Glomerular endothelial cell (primary cell): ENCODE measurements around the gene RBL2. TPM values are rescaled to one million over a fixed set of nuclear protein-coding genes. Genes with fewer than 3 reads are reported as not detected.
A peak's percentile ranks its signal among the peaks of the same experiment; 100 is the strongest.
"Not testable (repeated sequence)": the region's sequence is repeated elsewhere in the genome, so short reads cannot be mapped to it uniquely, and the experiment has no call there.

Source experiments
- DNase-seq: peaks from one replicate; pipeline ENCODE4 v3.0.0-alpha.2; 2011; ENCODE audit warnings: low read depth, low spot score; ENCODE audit errors: extremely low read depth
- total RNA-seq: library from RNA; depleted of rRNA; stranded (reverse); fragments of >200 nt; gene quantifications from 2 replicates; pipeline ENCODE4 v1.2.3, GENCODE V29; 2015

RBL2 gene, protein sequence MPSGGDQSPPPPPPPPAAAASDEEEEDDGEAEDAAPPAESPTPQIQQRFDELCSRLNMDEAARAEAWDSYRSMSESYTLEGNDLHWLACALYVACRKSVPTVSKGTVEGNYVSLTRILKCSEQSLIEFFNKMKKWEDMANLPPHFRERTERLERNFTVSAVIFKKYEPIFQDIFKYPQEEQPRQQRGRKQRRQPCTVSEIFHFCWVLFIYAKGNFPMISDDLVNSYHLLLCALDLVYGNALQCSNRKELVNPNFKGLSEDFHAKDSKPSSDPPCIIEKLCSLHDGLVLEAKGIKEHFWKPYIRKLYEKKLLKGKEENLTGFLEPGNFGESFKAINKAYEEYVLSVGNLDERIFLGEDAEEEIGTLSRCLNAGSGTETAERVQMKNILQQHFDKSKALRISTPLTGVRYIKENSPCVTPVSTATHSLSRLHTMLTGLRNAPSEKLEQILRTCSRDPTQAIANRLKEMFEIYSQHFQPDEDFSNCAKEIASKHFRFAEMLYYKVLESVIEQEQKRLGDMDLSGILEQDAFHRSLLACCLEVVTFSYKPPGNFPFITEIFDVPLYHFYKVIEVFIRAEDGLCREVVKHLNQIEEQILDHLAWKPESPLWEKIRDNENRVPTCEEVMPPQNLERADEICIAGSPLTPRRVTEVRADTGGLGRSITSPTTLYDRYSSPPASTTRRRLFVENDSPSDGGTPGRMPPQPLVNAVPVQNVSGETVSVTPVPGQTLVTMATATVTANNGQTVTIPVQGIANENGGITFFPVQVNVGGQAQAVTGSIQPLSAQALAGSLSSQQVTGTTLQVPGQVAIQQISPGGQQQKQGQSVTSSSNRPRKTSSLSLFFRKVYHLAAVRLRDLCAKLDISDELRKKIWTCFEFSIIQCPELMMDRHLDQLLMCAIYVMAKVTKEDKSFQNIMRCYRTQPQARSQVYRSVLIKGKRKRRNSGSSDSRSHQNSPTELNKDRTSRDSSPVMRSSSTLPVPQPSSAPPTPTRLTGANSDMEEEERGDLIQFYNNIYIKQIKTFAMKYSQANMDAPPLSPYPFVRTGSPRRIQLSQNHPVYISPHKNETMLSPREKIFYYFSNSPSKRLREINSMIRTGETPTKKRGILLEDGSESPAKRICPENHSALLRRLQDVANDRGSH
- total RNA-seq: 35.8 and 40.6 TPM in 2 replicates

DNA sequence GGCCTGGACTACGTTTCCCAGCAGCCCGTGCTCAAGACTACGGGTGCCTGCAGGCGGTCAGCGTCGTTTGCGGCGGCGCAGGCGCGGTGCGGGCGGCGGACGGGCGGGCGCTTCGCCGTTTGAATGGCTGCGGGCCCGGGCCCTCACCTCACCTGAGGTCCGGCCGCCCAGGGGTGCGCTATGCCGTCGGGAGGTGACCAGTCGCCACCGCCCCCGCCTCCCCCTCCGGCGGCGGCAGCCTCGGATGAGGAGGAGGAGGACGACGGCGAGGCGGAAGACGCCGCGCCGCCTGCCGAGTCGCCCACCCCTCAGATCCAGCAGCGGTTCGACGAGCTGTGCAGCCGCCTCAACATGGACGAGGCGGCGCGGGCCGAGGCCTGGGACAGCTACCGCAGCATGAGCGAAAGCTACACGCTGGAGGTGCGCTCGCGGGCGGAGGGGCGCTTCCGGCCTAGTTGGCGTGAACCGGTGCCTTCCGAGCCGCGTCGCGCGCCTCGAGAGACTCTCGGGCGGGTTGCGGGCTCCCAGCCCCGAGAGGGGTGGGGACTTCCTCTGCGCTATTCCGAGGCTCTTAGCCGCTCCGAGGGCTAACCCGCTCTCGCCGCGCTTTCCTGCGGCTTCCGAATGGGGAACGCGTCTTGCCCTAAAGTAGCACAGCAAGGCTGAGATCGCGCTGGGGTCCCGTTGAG, at the start of gene RBL2:
TSS of gene RBL2 (plus strand) at position 95 of the 689 bp plus-strand sequence. CDS start at position 181, 86 bp downstream.
- DNase-seq: peak; percentile 16

DNA sequence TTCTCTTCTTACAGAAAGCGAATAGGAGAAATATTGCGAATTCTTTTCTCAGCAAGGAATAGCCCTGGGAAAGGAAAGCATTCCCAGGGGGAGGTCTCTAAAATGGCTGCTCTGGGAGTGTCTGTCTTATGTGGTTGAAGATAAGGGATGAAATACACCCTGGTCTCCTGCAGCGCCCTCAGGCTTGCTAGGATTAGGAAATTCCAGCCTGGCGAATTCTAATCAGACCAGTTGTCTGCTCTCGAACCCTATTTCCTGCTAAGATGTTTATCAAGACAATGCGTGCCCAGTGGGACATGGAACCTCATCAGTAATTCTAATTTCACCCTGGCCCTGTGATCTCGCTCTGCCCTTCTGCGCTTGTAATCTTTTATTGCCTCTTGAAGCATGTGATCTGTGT, 49.7 kb upstream of the RBL2 start:
- DNase-seq: not testable (repeated sequence)

DNA sequence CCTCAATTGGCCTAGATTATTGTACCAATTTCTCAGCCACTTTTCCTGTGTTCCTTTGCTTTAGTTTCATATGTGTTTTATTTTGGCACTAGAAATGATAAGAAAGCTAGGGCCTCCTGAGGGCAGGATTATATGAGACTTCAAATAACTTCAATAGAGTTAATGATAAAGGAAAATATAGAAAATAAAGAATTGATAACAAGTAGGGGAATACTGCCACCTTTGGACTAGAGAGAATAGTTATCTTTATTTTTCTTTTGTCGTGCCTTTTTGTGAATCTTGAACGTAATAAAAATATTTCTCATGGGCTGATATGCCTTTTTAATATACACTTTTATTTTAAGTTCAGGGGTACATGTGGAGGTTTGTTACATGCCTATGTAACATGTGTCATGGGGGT, 29.3 kb upstream of the RBL2 start:
- DNase-seq: no peak

DNA sequence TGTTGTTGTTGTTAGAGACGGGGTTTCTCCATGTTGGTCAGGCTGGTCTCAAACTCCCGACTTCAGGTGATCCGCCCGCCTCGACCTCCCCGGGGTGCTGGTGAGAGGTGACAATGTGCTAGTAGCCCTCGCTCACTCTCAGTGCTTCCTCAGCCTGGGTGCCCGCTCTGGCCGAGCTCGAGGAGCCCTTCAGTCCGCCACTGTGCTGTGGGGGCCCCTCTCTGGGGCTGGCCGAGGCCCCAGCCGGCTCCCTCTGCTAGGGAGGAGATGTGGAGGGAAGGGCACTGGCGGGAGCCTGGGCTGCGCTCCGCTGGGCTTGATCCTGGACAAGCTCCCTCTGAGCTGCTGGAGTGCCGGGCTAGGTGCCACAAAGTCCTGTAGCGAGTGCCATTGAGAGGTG, 21.7 kb upstream of the RBL2 start:
- no peak for DNase-seq

DNA sequence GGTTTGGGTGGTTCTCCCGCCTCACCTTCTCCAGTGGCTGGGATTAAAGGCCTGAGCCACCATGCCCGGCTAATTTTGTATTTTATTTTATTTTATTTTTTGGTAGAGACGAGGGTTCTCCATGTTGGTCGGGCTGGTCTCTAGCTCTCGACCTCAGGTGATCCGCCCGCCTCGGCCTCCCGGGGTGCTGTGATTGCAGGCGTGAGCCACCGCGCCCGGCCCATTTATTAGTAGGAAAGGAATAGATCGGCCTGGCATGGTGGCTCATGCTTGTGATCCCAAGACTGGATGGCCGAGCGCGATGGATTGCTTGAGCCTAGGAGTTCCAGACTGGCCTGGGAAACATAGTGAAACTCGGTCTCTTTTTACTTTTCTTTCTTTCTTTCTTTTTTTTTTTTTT, 20.4 kb upstream of the RBL2 start:
- no peak for DNase-seq

DNA sequence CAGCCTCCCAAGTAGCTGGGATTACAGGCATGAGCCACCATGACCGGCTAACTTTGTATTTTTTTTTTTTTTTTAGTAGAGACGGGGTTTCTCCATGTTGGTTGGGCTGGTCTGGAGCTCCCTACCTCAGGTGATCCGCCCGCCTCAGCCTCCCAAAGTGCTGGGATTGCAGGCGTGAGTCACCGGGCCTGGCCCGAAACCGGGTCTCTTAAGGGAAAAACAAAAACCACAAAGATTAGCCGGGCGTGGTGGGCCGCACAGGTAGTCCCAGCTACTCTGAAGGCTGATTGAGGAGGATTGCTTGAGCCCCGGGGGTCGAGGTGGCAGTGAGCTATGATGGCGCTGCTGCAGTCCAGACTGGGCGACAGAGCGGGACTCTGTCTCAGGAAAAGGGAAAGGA, 19.9 kb upstream of the RBL2 start:
- no peak for DNase-seq

DNA sequence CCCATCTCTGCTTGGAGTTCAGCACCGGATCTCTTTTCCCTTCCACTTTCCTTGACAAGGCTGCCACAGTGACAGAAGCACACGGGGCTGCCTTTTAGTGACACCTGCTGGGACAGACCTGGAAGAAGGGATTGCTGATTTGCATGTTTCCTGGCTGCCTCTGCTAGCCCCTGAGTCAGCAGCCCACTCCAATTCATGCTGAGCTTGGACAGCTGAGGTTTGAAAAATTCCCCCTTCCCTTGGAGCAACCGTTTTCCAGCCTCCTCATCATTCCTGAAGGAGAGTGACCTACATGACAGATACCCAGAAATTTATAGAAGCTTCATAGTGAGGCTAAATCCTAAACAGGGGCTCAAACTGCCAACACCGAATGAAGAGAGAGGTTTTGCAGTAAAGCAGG, 18.8 kb upstream of the RBL2 start:
- DNase-seq: no peak

DNA sequence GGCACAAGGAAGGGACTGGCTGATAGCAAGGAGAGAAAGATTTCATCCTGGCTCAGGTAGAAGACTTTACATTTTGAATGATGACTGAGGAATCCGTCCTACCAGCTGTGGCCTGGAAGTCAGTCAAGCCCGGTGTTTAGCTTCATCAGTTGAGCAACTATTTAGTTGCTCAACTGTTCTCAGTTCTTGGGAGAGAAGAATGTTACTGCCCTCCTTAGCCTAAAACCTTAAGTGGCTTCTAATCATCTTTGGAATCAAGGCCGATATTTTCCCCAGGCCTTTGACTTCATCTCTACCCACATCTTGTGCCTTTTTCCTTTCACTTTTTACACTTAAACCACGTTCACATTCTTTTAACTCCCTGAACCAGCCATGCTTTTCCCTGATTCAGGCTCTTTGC, 17.3 kb upstream of the RBL2 start:
- no peak for DNase-seq

DNA sequence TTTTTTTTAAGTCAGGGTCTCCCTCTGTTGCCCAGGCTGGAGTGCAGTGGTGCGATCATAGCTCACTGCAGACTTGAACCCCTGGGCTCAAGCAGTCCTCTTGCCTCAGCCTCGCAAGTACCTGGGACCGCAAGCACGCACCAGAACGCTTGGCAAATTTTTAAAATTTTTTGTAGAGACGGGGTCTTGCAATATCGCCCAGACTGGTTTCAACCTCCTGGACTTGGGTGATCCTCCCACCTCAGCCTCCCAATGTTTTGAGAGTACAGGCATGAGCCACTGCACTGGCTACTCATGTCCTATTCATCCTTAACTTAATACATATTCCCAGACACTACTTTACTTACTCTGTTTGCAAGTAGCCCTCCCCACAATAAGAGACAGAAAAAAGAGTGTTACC, 16.3 kb upstream of the RBL2 start:
- DNase-seq: no peak

DNA sequence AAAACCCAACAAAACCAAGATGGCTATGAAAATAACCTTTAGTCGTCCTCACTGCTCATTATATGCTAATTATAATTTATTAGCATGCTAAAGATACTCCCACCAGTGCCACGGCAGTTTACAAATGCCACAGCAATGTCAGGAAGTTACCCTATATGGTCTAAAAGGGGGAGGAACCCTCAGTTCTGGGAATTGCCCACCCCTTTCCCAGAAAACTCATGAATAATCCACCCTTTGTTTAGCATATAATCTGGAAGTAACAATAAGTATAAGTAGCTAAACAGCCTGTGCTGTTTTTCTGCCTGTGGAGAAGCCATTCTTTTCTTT, 14.9 kb upstream of the RBL2 start:
- not testable (repeated sequence) for DNase-seq

DNA sequence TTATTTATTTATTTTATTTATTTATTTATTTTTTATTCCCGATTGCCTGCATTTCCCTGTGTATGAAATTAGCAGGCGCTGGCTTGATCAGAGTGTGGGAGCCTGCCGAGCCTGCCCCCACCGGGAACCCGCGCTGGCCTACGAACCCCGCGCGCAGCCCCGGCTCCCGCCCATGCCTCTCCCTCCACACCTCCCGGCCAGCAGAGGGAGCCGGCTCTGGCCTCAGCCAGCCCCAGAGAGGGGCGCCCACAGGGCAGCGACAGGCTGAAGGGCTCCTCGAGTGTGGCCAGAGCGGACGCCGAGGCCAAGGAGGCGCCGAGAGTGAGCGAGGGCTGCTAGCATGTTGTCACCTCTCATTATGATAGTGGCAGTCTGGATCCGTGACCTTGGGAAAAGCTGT, 13.0 kb upstream of the RBL2 start:
- DNase-seq: no peak

DNA sequence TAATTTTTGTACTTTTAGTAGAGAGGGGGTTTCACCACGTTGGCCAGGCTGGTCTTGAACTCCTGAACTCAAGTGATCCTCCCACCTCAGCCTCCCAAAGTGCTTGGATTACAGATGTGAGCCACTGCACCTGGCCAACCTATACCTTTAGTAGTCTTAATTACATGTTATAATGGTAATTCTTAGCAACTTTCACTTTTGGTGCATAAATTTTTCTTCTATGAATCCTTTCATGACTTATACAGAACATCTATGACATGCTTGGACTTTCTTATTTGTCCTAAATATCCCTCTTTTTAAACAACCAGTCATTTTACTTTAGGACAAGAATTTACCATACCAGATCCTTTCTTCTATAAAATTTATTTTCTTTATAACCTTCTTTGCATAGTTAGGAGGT, 10.3 kb upstream of the RBL2 start:
- DNase-seq: not testable (repeated sequence)

DNA sequence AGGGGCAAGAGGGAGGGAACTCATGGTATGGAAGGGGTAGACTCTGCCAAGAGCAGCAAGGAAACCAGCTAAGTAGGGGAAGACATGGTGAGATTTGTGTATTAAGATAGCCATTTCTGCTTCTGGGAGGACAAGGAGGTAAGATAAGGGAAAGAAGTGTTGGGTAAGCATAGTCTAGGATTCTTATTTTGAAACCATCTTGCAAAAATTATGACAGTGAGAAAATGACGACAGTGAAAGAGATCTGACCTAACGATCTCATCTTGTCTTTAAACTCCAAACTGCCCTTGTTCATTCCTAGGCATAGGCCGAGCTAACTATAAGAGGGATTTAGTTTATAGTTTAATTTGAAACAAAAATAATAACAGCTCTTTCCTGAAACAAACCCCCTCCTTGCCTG, 5.6 kb upstream of the RBL2 start:
- no peak for DNase-seq

DNA sequence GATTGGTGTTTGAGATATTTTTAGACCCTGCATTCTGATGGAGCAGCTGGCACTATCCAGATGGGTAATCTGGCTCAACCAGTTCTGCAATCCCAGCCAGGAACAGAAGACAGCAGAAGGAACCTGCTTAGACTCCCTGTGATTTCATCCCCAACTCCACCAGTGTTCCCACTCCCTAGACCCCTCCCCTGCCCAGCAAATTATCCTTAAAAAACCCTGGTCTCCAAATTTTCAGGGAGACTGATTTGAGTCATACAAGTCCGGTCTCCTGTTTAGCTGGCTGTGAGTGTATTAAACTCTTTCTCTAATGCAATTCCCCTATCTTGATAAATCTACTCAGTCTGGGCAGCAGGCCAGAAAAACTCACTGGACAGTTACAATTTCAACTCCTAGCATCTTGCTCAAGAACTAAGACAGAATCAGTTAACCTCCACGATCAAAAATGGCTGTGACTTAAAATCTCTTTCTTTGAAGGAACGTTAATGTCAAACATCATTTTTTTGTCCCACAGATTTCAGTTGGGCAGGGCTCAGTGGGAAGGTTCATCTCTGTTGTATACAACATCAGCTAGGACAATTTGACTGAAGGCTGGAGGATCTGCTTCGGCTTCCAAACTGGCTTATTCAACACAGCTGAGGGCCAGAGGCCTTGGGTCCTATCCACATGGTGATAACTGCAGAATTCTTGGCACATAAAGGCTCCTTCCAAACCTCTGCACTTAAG, 4.9 kb upstream of the RBL2 start:
- DNase-seq: no peak

DNA sequence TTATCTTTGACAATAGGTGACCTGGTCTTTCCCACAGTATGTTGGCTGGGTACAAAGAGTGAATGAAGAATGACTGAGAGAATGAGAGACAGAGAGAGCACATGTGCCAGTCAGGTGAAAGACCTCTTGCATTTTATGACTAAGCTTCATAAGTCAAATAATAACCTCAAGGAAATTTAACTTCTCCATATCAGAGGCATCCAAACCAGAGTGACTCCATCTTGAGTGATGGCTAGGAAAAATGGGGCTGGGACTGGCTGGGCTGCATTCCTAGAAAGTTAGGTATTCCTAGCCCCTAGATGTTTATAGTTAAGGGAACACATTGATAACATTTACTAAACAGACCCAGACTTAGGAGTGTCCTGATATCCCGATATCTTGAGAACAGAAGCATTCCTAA, 3.9 kb upstream of the RBL2 start:
- no peak for DNase-seq

DNA sequence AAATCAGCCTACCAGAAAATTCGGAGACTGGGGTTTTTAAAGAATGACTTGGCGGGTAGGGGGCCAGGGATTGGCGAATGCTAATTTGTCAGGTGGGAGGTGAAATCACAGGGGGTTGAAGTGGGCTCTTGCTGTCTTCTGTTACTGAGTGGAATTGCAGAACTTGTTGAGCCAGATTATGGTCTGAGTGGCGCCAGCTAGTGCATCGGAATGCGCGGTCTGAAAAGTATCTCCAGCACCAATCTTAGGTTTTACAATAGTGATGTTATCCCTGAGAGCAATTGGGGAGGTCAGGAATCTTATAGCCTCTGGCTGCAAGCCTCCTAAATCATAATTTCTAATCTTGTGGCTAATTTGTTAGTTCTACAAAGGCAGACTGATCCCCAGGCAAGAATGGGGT, 762 bp upstream of the RBL2 start:
- DNase-seq: no peak

DNA sequence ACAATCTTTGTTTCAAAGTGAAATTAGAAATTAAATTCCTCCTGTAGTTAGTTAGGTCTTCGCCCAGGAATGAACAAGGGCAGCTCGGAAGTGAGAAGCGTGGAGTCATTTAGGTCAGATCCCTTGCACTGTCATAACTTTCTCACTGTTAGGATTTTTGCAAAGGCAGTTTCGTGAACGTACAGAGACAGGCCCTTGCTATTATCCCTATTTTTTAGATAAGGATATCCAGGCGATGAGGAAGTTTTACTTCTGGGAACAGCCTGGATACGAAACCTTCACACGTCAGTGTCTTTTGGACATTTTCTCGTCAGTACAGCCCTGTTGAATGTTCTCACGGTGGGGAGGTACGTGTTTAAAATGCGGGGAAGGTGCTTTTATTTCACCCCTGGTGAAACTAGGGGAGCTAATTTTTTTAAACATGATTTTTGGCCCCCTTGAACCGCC, 318 bp upstream of the RBL2 start:
- DNase-seq: no peak

DNA sequence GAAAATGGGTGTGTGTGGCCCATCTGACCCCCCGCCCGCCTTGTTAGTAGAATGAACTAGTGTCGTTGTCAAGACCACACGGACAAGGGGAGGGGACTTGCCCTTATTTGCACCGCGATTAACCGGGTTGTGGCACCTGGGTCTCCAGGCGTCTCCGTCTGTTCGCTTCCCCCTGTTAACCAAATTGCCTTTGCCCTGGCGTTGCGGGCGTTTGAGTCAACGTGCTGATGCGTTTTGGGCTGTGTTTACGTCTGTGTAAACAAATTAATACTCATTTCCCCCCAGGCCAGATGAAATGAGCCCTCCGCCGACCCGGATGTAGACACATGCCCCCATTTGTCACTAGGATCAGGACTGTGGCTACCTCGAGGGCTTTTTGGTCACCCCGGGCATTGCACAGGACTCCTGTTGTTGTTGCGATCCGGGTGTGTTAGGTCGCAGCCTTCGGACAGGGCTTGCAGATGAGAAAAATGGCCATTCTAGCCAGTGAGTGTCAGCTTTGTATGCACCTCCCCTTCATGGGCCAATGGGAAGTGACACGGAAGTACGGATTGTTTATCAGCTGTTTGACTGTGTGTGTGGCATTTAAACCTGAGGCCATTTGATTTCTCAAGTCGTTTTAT, 906 bp downstream of the RBL2 start:
- peak; percentile 66 for DNase-seq

DNA sequence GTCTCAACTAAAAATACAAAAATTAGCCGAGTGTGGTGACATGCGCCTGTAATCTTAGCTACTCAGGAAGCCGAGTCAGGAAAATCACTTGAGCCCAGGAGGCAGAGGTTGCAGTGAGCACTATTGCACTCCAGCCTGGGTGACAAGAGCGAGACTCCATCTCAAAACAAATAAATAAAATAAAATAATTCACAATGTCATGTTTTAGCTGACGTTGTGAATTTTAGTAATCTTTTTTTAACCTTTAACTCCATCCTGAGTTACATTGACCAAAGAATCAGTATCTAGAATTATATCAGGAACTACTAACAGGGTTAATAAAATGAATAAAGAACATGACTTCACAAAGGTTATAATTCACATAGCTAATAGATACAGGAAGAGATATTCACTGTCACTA, 5.9 kb downstream of the RBL2 start:
- no peak for DNase-seq

DNA sequence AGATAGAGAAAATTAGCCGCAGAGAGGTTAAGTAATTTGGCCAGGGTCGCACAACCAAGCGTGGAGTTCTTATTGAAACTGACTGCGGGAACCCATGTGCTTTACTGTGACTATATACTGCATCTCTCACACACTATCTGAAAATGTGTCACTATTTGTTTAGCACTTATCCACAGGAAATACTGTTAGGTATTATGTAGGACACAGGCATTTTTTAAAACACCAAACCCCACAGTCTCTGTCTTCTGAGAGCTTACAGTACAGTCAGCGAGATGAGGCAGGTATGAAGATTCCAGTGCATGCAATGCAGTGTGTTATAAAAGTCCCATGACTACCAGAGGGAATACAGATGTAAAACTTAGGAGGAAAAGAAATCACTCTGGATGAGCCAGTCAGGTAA, 11.3 kb downstream of the RBL2 start:
- DNase-seq: no peak
